Fibroblast of skin of scalp (primary cell): ENCODE results near the gene AKAP5. TPM values are rescaled to one million over a fixed set of nuclear protein-coding genes. Genes with fewer than 3 reads are reported as not detected.

Source experiments
- DNase-seq: peaks from one replicate; pipeline ENCODE4 v3.0.0-alpha.2; 2013
- polyA plus RNA-seq, 2 experiments: library from polyadenylated mRNA; unstranded; fragments of 120-200 nt; gene quantifications; one replicate each; pipeline ENCODE4 v1.2.1, GENCODE V29; 2013; ENCODE audit not compliant: insufficient read length in 2 of 2

The AKAP5 gene, protein sequence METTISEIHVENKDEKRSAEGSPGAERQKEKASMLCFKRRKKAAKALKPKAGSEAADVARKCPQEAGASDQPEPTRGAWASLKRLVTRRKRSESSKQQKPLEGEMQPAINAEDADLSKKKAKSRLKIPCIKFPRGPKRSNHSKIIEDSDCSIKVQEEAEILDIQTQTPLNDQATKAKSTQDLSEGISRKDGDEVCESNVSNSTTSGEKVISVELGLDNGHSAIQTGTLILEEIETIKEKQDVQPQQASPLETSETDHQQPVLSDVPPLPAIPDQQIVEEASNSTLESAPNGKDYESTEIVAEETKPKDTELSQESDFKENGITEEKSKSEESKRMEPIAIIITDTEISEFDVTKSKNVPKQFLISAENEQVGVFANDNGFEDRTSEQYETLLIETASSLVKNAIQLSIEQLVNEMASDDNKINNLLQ
- 4.9 TPM for polyA plus RNA-seq (2013, experiment 1 of 2; ENCODE audit: insufficient read length)
- polyA plus RNA-seq (2013, experiment 2 of 2; ENCODE audit: insufficient read length) = 4.7 TPM

DNA sequence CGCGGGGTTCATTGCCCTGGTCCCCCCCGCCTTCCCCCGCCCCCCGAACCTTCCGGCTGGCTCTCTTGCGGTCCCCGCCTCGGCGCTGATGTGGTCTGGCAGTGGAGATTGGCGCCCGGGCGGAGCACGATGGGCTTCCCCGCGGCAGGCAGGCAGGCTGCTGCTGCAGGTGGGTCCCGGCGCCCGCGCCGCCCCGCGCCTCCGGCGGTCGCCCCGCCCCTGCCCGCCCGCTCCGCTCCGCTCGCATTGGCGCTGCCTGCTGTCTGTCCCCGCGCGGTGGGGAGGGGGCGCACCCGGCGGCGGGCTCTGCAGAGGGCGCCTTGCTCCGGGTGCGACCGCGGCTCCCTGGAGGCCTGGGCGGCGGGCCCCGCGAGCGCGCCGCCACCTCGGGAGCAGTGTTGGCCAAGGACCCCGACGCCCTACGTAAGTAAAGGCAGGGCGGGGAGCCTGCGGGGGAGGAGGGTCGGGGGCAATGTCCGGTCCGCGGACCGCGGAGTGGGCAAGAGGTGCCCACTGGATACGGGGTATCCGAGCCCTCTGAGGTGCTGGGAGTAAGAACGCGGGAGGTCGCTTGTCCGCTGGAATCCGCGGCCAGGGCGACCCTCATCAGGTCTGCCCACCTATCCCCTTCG lies at the start of gene AKAP5:
Gene AKAP5 (plus strand): TSS at position 309 of the 632 bp plus-strand sequence. CDS start 2,896 bp downstream, outside the sequence.
- peak; percentile 51 for DNase-seq

DNA sequence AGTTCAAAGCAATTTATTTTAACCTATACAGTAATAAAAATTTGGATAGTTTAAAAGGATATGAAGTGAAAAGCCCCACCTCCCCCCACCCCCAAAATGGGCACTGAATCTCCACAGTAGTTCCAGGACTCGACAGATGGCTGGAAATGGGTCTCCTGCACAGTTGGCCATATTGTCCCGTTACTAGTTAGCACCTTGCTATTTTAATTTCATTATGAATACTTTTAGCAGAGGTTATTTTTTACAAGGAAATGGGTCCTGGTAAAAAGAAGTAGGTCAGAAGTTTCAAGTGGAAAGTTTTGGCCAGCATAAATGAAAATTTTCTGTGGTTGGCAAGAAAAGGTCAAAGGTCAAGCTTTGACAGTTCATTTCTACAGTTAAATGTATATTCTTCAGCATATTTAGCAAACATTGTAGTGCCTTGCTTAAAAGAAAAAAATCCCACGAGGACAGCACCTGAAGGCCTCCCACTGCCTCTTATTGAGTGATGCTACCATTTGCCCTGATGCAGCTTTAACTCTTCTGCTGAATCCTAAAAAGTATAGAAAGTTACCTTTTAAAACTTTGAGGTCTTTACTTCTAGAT lies 48.9 kb upstream of the AKAP5 start:
- no peak for DNase-seq

DNA sequence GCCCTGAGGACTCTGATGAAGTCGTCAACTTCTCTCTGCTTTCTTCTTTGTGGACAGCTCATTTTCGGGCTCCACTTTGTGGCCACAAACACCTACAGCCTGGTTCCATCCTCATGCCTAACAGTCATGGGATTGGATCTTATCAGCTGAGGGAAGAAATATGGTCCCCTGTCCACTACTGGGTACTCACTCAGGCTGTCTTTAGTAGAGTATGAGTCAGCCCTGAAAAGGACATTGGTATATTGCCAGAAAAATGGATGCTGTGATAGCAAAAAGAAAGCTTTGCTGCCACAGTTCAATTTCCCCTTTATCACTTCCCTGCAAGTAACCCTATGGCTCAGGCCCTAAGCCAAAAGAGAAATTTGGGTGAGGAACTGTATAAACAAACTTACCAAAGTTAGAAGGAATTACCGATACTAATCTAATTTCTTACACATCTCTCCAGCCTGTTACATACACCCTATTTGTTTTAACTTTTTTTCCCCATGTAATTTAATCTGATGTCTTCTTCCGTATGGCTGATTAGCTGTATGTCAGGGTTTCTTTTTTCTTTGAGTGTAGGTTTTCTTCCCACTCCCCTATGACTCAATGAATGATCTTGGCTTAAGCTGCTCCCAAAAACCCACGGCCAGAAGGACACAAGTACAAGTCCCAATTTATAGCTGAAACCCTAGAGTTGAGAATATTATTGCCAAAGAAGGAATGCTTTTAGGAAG lies 48.1 kb upstream of the AKAP5 start:
- no peak for DNase-seq

DNA sequence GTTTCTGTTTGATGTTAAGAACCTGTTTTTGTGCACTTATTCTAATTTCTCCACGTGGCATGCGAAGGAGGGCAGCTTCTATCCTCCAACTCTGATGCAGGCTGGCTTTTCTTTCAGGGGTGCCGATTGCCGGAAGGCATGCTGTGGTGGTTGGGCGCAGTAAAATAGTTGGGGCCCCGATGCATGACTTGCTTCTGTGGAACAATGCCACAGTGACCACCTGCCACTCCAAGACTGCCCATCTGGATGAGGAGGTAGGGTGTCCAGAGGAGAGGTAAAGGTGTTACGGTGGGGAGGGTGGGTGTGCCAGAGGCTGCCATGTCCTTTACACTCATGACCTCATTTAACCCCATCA lies 47.6 kb upstream of the AKAP5 start:
- DNase-seq = no peak

DNA sequence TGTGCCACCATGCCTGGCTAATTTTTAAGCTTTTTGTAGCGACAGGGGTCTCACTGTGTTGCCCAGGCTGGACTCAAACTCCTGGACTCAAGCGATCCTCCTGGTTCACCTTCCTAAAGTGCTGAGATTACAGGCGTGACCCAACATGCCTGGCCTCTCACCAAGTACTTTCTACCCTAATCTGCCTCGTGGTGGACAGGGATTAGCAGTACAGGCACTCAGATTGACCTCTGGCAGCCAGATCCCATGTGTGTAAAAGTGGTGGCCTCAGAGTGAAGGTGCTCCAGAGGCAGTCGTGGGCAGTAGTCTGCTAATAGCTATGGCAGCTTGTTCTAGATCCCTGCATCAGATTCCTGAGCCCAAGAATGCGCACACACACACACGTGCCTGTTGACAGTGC lies 46.3 kb upstream of the AKAP5 start:
- no peak for DNase-seq

DNA sequence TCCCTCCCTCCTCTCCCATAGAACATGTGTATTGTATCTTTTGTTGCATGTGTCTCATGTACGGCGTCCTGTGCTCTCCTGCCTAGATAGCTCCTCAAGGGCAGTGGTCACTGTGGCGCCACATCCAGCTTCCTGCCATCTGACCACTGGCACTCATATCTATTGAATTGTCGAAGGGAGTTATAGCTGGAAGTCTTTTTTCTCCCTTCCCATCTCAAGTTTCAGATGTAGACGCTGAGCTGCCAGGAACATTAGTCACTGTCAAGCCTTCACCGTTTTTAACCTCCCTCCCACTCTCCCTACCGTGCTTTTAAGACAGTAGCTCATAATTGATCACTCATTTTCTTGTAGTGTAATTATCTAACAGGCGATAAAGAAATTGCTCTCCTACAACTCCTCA lies 44.1 kb upstream of the AKAP5 start:
- DNase-seq = peak; percentile 74

DNA sequence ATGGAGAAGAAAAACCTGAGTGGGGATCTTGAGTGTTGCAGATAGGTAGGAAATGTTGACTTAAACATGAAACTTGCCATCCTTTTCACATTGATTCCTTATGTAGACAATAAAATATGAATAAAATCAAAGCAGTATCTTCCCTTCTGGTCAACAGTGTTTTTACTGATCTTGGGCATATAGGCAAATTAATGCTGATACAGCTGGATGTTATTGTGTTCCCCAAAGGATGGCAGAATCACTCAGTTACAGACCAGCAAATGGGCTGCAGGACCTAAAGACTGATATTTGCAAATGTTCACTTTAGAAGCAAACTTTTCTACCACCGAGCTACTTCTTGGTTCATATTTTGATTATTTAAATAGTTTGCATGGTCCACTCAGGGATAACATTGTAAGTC lies 43.3 kb upstream of the AKAP5 start:
- no peak for DNase-seq

DNA sequence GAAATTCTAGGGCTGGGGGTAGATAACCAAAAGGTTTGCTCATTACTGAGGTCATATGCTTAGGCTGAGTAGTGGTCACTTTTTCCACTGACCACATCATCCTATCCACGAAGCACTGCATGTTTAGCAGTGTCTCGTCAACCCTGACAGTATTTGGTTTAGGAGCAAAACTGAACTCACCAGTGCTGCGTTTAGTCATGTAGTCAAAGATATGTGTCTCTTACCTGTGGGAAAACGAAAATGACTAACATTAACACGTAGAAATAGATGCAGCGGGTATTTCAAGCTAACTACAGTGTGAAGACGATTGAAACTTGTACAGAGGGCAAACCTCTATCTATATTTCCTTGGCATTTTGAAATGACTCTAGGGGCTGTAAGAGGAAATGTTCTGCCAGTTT lies 42.5 kb upstream of the AKAP5 start:
- DNase-seq = no peak

DNA sequence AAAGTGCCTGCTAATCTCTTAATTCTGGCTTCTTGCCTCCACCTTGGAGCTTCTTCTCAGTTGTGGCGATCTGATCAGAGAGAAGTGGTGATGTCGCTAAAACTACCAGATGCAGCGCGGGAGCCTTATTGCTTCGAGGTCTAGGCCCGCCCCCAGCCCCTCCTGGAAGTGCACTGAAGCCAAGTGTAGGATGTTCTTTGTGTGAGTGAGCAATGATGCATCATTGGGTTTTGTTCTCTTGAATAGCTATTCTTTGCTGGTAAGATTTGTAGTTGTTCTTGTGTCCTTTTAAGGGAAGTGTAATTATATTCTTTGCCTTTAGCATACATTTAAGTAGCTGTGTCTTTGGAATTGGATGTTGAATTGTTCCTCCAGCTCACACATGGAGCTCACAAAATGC lies 41.3 kb upstream of the AKAP5 start:
- peak; percentile 58 for DNase-seq

DNA sequence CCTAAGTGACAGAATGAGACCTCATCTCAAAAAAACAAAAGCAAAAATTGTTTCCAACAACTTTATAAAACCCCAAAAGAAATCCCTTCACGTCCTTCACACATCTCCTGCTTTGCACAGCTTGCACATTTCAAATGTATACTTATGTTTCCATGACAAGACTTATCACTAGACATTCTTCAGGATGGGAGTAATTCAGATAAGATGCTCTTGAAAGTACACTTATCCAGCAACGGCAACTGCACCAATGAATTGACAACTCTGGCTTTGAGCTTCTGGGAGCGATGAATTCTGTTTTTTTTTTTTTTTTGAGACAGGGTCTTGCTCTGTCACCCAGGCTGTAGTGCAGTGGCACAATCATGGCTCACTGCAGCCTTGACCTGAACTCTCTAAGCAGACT lies 30.8 kb upstream of the AKAP5 start:
- no peak for DNase-seq

DNA sequence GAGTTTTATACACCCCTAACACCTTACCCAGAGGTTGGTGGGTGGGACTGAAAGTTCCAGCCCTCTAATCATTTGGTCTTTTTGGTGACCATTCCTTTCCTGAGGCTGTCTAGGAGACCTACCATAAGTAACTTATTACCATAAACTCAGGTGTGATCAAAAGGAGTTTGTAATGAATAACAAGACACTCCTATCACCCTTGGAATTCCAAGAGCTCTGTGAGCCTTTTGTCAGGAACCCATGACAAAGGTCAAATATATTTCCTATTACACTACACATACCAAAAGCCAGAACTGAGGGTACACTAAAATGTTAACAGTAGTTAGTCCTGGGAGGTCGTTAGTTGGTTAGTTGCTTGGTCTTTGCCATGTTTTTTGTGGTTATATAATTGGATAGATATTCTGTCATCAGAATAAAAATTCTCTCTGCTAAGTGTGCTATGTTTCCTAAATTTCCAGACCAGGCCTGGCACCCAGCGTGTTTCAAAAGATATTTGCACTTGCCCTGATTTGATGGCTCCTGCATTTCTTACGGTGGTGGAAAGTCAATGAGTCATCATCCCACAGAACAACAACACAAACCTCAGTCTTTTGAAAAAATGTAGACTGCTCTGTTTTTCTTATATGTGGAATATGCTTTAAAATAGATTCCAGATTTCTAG lies 27.0 kb upstream of the AKAP5 start:
- DNase-seq = peak; percentile 98

DNA sequence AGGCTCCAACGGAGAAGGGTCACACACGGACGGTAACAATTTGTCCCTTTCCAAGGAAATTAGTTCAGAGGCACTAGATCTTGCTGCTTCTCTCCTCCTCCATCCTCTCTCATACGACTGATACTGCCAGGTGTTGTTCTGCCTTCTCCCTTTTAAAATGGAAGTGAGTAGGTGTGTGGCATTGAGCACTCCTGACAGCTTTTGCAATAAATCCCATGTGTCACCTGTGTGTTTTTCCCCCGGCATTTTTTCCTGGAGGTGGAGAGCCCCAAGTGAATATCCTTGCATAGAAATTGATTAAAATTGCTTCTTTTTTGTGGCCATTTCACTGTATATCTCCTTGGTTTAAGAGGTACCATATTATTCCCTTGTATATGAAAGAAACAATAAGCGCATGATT lies 26.2 kb upstream of the AKAP5 start:
- DNase-seq = no peak

DNA sequence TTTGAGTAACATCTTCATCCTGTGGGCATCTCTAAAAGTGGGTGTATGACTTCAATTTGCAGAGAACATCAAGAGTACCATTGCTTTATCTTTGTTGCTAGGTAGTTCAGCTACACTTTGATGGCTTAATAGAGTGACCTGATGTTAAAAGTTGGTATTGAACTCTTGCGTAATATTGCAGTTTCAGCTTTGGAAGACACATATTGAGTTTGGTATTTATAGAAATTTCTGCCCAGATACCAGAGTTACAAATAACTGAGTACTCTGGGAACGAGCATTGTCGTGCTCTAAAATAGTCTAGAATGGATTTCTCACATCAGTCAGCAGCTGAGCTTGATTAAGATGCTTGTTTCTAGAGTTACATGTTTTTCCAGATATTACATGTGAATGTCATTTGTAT lies 24.8 kb upstream of the AKAP5 start:
- DNase-seq = peak; percentile 61

DNA sequence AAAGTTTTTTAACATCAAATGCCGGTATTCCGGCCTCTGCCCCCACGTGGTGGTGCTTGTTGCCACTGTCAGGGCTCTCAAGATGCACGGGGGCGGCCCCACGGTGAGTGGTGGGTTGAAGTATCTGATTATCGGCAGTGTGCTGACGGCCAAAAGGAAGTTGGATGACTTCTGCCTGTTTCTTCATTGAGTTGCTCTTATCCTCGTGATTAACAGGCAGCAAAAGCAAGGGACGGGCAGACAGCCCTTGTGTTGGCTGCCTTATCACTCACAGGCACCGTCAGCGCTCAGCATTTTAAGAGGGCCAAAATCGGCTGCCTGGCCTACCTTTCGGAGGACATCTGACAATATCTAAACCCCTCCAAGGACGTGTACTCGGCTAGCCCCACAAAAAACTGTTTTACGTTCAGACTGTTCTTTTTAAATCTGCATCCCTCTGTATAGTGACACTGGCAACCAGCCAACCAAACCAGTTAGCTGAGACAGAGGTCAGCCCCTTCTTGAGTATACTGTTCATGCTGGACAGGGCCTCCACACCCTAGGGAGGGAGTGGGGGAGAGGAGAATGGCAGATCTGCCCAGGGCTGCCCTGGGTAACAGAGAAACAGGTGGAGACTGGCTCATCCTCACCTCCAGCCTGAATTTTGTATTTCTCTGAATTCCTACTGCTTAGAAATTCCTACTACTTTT lies 22.9 kb upstream of the AKAP5 start:
- DNase-seq = no peak

DNA sequence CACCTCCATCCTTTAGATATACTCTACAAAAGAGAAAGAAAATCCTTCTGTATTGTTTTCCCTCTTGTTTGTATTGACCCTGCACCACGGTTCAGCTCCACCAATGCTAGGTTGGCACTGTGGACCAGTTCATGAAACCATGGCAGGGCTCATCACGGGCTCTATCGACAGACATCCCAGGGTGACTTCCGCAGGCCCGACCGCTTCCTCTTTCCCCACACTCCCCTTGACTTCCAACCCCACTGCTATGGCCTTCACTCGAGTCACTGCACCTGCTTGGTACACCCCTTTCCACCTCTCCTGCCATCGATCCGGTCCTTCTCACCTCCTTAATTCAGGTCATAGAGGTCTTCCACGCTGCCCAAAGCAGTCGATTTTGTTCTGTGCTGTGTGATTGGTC lies 21.2 kb upstream of the AKAP5 start:
- DNase-seq = no peak

DNA sequence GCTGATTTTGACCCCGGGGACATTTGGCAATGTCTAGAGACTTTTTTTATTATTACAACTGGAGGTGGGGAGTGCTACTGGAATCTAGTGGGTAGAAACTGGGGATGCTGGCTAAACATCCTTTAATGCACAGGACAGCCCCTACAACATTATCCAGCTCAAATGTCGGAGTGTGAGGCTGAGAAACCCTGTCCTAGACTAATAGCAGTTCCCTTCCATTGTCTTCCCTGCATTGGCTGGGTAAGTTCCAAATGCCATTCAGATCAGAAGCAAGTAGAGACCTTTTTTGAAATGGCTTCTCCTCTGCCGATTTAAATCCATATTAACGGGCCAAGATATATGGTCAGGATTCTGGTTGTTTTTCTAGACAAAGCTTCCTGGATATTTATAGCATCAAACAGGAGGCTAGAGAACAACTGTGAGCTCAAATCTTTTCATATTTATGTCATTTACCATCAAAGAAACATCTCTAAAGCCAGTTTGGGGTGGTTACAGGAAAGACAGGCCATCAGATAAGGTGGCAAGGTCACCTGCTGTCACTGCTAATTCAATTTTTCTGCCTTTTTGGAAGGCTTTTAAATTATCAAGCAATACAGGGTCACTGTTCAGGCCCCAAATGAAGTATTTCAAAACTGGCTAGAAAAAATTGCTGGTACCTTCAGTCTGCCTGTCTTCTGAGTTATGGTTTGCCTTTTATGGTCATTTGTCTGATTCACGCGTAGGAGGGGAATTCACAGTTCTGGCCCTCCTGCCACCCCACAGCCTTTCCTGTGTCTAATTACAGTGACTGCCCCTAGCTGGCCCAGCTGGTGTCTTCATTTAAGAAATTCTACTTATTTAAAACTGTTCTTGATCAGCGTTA lies 20.1 kb upstream of the AKAP5 start:
- peak; percentile 91 for DNase-seq

DNA sequence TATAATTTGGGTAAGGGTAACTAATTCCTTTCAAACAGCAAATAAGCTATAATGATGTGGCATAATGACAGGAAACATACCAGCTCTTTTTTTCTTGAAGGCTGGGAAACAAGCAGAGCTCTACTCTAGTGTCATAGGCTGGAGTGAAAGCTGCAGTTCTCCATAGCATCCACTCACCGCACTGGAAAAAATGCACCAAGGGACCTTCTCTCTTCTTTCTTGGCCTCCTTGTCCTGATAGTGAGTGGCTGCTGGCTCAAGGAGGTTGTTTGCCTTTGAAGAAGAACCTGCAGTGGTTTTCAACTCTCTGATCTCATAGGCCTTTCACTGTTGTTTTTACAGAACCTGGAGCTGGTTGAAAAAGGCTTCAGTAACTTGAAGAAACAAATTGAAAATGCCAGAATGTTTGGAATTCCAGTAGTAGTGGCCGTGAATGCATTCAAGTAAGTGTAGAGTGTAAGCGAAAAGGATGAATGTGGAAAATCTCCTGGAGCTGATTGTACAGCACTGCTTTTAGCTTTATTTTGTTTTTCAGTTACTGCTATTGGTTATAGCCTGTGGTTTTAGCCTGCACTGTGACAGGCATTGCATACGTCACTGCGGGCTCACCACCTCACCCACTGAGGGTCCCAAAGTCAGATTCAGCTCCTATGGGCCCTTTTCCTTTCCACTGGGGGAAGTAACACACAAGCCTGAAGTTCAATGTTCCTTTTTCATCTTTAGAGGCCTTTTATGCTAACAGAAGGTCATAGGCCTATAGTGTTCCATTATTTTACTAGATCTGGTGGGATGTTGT lies 17.2 kb upstream of the AKAP5 start:
- DNase-seq = peak; percentile 29

DNA sequence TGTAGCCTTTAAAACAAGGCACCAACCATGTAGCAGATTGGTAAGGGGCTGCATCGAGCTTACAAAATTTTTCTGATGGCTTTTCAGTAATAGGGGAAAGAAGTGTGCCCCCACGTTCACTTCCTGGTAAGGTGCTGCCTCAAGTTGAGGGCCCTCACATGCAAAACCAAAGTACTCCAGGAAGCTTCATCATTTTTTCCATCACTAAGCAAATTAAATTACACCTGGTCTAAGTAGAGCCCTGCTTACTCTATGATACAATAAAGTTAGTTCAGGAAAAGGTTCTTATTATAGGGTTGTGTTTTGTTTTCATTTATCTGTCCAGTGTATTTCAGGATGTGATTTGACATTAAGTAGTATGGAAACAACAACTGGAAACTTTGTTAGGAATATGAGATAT lies 15.0 kb upstream of the AKAP5 start:
- DNase-seq = no peak

DNA sequence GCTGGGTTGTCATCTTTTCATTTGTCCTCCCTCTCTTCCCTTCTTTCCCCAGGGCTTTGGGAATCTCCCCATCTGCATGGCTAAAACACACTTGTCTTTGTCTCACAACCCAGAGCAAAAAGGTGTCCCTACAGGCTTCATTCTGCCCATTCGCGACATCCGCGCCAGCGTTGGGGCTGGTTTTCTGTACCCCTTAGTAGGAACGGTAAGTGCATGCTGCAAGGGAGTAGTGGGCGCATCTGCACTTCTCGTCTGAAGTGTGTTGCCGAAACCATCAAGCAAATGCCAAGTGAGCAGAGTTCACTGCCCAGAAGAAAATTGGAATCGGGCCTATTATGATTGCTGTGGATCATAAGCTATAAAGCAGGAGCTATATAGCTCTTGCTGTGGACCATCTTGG lies 10.6 kb upstream of the AKAP5 start:
- DNase-seq = no peak
